Stimulated activated CD4-positive, alpha-beta T cell treated with anti-CD3 and anti-CD28 coated beads, TNF-alpha, amount 100 ng/mL, for 48 hours (primary cell): ENCODE data around the gene CCNJL.

Experiments
- DNase-seq, 3 donors: peaks; one replicate each; pipeline ENCODE4 v3.0.0-alpha.2; 2020; ENCODE audit warnings: low read depth in 3 of 3

CCNJL gene

DNA sequence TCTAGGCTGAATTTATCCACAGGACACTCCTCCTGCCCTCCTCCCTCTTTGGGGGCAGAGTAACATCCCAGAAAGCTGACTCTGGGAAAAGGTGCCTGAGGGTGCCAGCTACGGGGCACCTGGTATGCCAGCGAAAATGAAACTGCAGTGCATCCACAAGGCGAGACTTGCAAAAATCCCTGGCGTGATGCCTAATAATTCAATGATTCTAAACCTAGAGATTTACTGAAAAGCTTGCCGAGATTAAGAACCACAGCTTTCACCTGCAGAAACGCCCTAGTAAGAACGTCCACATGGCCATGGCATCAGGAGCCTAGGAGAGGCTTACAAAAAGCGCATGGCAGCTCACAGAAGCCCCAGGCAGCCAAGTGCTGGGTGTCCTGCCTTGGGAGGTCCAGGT lies 20.9 kb downstream of the CCNJL start:
- no peak for DNase-seq

DNA sequence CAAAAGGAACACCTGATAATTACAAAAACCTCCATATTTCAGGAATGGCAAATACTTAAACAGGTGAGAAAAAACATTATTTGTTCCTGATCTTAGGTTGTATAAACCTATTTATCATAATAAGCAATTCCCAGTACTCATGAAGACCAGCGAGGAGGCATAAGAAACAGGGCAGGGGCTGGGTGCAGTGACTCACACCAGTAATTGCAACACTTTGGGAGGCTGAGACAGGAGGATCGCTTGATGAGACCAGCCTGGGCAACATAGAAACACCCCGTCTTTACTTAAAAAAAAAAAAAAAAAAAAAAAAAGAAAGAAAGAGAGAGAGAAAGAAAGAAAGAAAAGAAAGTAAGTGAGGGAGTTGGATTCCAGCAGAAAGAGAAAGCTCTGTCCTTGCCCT lies 21.6 kb downstream of the CCNJL start:
- DNase-seq = no peak

DNA sequence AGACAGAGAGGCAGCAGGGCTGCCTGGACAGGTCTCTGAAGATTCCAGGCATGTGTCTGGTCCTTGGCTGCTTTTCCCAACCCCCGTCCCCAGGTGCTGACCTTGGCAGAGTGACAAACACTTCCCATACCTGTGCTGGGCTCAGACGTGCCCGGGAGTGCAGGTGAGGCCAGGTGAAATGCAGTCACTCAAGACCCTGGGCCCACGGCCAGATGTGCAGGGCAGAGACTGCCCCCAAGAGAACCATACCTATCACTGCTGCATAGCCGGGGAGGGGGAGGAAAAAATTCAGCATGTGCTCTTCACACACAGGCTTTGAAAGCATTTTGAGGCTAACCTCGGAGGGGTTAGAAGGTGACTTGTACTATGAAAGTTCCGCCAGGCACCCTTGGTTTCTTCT lies 22.6 kb downstream of the CCNJL start:
- DNase-seq = no peak

DNA sequence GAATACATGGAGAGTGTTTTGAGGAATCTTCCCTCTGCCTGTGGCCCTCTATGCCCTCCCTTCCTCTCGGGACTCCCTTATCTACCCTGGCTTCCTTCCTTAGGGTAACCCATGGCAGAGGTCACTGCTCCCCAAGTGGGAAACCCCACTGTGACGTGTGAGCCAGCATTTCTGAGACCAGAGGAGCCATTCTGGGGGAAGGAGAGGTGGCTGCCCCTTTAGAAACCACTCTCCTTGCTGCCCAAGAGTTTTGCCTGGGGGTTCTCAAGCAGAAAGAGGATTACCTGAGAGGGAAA lies 23.1 kb downstream of the CCNJL start:
- no peak for DNase-seq

DNA sequence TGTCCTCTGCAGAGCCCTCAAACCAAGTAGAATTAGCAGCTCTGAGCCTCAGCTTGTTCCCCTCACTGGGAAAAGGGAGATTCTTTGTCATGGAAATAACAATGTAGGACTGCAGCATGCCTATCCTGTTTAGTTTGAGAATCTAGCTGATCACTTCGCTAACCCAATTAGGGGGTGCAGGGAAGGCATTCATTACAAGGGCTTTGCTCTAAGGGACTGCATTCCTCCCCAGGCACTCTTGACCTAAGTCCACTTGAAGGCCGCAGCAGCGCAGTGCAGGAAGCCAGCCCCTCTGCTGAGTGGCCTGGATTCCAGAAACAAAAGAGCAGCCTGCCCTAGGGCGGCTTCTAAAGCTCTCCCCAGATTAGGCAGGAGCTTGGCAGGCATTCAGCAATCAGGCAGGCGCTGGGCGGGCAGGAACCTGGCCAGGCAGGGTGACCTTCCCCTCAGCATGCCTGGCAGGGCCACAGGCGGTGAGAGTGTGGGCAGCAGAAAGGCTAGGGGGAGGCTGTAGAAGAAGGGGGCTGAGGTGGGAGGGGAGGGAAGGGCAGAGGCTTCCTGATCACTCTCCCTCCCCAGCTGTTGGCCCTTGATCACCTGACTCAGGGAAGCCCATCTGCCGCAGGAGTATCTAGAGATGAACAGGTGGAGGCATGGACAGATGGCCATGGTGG lies 24.8 kb downstream of the CCNJL start:
- no peak for DNase-seq

DNA sequence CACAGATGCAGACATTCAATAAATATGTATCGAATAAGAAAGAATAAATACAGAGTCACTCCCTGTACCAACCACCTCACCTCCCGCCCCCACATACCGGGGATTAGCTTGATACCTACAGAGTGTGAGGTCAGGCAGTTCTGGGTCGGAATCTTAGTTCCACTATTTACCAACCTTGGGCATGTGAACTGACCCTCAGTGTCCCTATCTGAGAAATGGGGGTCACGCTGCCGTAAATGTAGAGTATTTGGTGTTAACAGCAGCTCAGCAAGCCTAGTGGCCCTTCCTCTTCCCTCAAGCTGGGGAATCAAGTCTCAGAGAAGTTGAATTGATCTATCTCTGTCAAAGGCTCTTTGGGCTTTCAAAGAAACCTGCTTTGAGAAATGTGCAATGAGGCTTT lies 25.4 kb downstream of the CCNJL start:
- no peak for DNase-seq

DNA sequence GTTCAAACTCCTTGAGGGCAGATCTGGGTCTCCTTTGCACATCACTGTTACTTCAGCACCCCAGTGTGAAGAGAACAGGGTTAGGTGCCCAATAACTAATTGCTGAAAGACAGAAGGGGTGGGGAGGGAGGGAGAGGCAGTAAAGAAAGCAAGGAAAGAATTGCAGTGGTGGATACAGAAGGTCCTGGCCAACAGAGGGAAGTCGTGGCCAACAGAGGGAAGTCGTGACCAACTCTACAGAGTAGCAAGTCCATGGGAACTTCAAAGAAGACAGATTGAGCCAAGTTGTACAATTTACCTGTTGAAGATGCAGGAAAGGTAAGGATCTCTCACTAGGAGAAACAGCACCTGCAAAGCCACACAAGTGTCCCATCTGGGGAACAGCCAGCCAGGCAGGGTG lies 27.0 kb downstream of the CCNJL start:
- no peak for DNase-seq

DNA sequence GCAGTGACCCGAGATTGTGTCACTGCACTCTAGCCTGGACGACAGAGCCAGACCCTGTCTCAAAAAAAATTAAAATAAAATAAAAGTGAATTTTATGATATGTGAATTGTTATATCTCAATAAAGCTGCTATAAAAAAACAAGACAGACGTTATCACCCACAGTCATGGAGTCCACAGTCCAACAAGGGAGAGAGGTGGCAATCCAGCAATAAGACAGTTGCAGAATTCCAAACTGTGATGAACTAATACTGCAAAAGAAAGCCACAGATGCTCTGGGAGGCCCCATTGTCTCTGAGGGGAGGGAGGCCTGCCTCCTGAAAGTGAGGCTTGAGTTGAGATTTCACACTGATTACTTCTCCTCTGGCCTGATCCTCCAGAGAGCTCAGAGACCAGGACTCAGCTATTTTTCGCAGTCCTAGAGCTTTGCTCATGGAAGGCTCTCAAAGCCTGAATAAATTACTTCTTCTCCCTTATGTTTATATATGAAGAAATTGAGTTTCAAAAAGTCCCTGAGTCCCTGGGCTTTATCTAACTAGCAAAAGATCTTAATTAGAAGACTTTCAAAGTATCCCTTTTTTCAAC lies 28.0 kb downstream of the CCNJL start:
- DNase-seq = no peak

DNA sequence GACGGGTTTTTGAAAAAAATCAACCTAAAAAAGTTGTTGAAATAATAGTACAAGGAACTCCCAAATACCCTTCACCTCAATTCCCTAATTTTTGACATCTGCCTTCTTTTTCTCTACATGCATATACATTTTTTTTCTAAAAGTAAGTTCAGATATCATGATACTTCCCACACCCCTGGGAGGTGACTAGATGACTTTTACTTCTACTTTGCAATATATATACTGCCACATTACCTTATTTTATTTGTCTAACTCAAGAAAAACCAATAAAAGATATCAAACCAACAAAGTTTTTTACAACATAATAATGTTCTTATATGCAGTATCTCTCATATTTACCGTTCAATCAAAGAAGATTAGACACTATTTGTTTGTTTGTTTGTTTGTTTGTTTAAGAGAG lies 31.1 kb downstream of the CCNJL start:
- DNase-seq = no peak

DNA sequence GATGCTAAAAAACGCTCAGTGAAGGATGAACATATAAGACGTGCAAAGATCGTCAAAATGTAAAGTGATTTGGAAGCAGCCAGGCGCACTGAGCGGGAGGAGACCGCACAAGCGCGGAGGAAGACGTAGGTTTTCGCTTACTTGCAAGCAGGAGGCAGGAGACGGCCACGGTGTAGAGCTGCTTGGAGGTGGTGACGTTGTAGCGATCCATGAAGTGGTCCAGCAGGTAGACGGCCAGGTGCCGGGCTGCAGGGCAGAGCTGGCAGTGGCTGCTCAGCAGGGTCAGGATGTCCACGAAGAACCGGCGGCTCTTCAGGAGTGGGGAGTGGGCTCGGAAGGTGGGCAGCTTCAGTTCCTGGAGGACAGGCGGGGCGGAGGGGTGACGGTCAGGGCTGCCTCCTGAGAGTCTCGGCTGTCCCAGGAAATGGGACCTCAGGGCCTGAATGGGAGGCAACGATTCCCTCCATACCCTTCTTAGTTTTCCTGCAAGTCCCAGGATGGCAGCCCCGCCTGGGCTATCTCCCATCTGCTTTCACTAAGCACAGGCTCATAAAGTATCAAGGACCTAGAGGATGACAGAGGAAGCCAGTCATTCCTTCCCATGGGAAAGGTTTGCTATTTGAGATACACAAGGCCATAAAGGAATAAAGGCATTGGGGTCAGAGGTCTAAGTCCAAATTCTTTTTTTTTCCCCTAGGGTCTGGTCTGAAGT lies 31.8 kb downstream of the CCNJL start:
- no peak for DNase-seq

DNA sequence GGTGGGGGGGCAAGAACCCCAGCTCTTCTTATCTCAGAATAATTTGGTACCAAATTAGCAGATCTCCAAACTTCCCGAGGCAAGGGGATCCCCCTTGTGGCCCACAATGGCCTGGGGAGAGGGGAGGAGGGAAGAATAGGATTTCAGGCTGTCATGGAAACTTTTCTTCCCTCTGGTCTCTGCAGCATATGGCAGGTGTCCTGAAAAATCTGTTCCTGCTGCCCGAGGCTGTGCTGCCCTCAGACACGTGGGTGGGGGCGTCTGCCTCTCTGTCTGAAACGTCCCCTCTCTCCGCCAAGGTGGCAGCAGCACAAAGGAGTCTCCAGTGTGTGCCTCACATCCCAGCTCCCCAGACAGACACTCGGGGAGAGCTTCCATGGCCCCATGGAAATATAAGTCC lies 34.0 kb downstream of the CCNJL start:
- DNase-seq = no peak

DNA sequence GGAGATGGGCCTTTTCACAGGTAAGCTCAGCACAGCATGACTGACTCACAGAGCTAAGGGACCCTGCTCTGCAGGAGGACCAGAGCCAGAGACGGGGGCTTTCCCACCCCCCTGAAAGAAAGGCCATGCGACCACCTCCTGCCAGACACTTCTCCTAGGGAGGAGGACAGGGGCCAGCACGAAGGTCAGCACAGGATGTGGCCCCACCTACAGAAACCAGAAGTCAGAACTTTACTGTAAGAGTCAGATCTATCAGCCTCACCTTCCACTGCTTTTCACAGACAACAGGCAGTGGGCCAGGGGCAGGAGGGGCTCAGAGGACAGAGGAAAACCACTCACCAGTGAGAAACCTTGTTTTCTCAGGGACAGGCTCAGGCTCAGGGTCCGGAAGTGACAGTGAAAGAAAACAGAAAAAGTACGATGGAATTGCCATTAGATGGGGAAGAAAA lies 37.9 kb downstream of the CCNJL start:
- no peak for DNase-seq

DNA sequence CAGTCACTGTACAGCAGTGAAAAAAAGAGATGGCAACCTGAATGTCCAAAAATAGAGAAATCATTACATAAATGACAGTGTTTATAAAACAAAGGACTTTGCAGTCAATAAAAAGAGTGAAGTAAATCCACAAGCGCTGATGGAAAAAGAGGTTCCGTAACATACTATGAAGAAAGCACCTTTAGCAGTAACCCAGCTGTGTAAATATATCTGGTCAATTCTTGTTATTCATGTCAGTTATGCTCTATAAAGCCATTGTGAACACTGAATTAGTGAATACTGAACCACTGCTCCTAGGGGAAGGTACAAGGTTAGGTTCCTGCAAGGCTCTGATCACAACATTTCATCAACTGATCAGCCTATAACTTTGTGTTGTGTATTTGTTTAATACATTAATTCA lies 39.5 kb downstream of the CCNJL start:
- DNase-seq = no peak

DNA sequence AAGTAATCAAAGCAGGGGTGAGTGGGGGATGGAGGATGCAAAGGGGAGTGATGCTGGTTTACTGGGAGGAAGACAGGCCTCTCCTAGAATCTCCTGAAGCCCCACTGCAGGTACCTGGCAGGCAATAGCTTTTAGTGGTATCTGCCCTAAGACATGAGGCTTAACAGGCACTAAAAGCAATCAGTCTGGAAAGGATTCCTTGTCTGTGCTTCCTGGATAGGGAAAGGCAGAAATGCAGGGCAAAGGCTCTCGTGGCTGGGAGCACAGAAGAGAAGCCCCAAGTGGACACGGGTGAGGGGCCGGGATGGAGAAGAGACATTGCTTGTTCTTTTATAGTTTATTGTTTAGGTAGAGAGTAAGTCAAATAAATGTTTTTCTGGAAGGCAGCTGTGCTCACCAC lies 40.1 kb downstream of the CCNJL start:
- no peak for DNase-seq

DNA sequence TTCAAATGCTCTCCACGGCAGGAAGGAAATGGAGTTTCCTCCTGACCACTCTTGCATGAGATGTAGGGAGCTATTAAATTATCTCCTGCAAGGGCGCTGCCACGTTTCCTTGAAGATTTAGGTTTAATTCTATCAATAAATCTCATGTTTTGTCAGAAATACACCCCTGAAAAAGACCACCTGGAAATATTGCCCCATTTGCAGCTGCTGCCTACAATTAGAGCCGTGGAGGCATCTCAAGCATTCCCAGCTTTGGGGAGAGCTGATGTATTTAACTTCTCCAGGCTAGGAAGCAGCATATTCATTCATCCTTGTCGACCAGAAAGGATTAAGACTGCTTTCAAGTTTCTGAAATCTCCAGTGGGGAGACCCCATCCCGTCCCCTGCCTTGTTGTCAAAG lies 40.5 kb downstream of the CCNJL start:
- DNase-seq = no peak

DNA sequence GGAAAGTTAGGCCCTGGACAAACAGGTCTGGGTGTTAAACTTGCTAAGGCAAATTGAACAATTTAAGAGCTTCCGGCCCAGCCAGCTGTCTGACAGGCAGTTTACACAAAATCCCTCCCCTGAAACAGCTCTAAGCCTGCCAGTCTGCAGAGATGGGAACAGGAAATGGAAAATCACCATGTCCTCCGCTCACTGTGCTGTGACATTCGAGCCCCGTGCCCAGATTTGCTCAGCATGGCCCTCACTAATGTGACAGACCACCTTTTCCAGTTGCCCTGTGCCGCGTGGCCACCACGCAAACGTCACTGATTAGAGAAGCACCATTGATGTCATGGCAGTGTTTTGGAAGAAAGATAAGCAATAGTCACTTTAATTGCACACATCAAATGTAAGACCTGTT lies 41.0 kb downstream of the CCNJL start:
- DNase-seq = no peak

DNA sequence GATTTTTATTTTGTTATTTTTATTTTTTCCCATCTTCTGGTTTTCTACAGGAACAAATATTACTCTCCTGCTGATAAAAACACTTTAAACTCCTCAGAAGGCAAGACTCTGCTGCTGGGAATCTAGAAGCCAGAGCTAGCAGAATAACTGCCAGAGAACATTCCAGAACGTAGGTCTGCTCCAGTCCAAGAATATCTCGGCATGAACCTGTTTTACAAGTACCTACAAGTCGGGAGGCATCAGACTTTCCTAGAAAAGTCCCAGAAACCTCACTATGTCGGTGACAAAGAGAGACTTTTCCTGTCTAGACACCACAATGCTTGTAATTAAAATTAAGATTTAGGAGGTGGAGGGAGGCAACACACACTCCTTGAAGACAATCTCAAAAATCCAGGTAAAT lies 41.7 kb downstream of the CCNJL start:
- no peak for DNase-seq

DNA sequence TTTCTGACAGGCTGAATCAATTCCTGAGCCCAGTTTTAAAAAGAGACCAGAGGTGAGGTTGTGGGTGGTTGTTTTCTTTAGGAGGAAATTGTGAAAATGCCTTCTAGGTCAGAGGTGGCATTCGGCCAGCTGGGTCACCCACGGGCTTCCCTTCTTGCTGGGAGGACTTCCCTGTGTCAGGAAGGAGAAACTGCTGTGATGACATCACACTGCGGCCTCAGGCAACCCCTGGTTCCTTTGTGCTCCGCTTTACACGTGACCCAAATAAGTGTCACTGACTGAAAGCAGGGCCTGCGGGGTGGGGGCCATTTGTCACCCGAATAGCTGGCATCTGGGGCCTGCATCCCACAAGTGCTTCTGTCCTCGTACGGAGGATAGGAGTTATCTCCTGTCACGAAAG lies 43.3 kb downstream of the CCNJL start:
- no peak for DNase-seq

DNA sequence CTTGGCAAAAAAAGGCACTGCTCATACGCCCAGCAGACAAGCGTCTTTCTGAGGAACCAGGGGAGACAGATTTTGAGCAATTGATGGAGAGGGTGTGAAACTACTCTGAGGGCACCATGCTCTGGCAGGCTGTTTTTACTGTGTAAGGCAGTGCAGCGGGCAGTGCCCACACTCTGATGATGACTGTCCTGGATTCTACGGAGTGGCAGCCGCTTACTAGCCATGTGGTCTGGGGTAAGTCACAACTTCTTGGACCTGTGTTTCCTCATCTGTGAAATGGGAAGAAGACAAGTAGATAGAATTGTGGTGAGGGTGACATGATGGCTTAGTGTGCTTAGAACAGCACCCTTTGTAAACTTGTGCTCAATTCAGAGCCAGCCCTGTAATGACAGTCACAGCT lies 44.2 kb downstream of the CCNJL start:
- no peak for DNase-seq

DNA sequence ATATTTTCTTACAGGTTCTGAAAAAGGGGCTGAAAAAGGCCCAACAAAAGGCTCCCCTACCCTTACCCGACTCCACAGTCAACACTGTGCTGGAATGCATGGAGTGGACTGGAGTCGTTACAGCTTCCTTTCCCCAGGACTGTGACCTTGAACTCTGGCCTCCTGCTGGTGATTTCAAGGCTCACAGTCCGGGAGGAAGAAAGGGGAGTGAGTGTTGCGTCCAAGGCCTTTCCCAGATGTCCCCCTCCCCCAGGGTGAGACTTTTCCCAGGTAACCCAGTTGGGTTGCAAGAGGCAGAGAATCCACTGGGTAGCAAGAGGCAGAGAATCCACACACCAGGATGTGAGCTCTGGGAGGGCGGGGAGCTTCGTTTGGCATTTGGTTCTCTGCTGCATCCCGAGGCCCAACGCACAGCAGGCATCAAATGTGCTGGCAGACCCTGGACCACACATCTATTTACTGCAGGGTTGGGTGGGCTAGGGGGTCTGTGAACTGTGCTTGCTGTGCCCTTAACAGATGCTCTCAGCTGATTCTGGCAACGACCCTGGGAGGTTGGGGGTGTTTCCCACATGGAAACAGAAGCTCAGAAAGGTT lies 45.5 kb downstream of the CCNJL start:
- no peak for DNase-seq

DNA sequence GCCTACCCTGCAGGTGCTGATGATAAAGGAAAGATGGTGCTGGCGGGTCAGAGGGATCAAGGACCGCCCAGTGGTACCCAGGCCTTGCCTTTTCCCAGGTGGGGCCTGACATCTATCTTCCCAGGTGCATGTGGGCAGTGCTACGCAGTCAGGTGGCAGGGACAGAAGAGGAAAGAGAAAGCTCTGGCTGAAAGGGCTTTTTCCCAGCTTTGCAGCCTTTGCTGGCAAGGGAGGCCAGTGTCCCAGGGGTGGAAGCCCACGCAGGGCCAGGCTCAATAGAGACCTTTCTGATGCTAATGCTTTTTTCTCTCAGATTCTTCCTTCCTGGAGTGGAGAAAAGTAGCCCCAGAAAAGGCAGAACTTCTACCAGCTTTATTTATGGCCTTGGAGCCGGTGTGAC lies 46.3 kb downstream of the CCNJL start:
- no peak for DNase-seq

DNA sequence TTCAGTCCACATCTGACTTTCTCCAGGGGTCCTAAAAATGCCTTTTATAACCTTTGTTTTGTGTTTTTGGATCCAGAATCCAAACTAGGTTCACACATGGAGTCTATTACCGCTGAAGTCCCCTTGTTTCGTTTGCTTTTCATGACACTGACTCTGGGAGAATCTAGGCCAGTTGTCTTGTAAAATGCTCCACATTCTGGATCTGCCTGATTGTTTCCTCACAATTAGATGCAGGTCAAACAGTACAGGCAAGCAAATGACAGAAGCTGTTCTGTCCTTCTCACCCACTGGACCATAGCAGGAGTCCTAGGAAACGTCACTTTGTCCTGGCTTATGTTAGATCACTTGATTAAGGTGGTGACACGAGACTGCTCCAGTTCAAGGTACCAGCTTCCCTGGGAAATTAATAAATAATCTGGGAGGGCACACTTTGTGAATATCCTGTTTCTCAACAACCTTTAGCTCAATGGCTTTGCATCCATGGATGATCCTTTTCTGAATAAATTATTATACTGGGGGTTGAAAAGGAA lies 49.0 kb downstream of the CCNJL start:
- DNase-seq = no peak
